DOHH2 (cell line): ENCODE data around the gene MEF2B.

Source experiments
- H3F3A ChIP-seq: fragments of 200-600 bp; sonication (generic), shearing (Covaris generic); 2 replicates; pipeline ENCODE4 v1.6.0; 2016; ENCODE audit warnings: antibody characterized with exemption, mild to moderate bottlenecking; ENCODE audit not compliant: control insufficient read depth, insufficient read depth
- H3K27ac ChIP-seq: fragments of 200-600 bp; sonication (generic); 2 replicates; pipeline ENCODE4 v1.5.1; 2014; ENCODE audit warnings: low read depth, mild to moderate bottlenecking, low read length, moderate library complexity
- H3K27me3 ChIP-seq: fragments of 200-600 bp; sonication (generic); 2 replicates; pipeline ENCODE4 v1.6.1; 2014; ENCODE audit warnings: mild to moderate bottlenecking, low read length, mixed read lengths; ENCODE audit not compliant: control insufficient read depth
- H3K36me3 ChIP-seq: fragments of 200-600 bp; sonication (generic); 2 replicates; pipeline ENCODE4 v1.6.1; 2014; ENCODE audit warnings: mild to moderate bottlenecking, low read length, moderate library complexity, mixed read lengths; ENCODE audit not compliant: control insufficient read depth
- H3K4me1 ChIP-seq: fragments of 200-600 bp; sonication (generic); 2 replicates; pipeline ENCODE4 v1.6.1; 2014; ENCODE audit warnings: mild to moderate bottlenecking, low read length, mixed read lengths; ENCODE audit not compliant: control insufficient read depth
- H3K4me2 ChIP-seq: fragments of 200-600 bp; sonication (generic); 2 replicates; pipeline ENCODE4 v1.6.0; 2014; ENCODE audit warnings: mild to moderate bottlenecking, low read length, moderate library complexity
- H3K4me3 ChIP-seq: fragments of 200-600 bp; sonication (generic); 2 replicates; pipeline ENCODE4 v1.5.1; 2014; ENCODE audit warnings: mild to moderate bottlenecking, low read length, mixed read lengths
- H3K79me2 ChIP-seq: fragments of 200-600 bp; sonication (generic); 2 replicates; pipeline ENCODE4 v1.6.1; 2014; ENCODE audit warnings: mild to moderate bottlenecking, low read length, mixed read lengths; ENCODE audit not compliant: control insufficient read depth
- H3K9me2 ChIP-seq: fragments of 200-600 bp; sonication (generic); replicated peaks from 2 replicates; pipeline ENCODE4 v1.6.1; 2014; ENCODE audit warnings: mild to moderate bottlenecking, low read length, mixed read lengths; ENCODE audit not compliant: control insufficient read depth
- H3K9me3 ChIP-seq: fragments of 200-600 bp; sonication (generic); 2 replicates; pipeline ENCODE4 v1.6.1; 2014; ENCODE audit warnings: antibody characterized with exemption, low read length, mixed read lengths; ENCODE audit not compliant: control insufficient read depth, insufficient read depth
- H4K20me1 ChIP-seq: fragments of 200-600 bp; sonication (generic); 2 replicates; pipeline ENCODE4 v1.6.0; 2014; ENCODE audit warnings: low read depth, mild to moderate bottlenecking, antibody characterized with exemption, low read length, moderate library complexity; ENCODE audit not compliant: control insufficient read depth, insufficient read depth
- EZH2phosphoT487 ChIP-seq: fragments of 200-600 bp; sonication (generic); IDR thresholded peaks from 2 replicates; pipeline ENCODE4 v1.6.1; 2017; ENCODE audit warnings: borderline replicate concordance, mild to moderate bottlenecking, antibody characterized with exemption, low read length, moderate library complexity, mixed read lengths
- TF ChIP-seq, protein P1 (sequence below): fragments of 200-600 bp; sonication (generic); IDR thresholded peaks from one replicate; pipeline ENCODE4 v1.5.1; 2014; ENCODE audit warnings: antibody characterized with exemption, mild to moderate bottlenecking, low read depth, low read length; ENCODE audit not compliant: poor library complexity, severe bottlenecking

Gene MEF2B

DNA sequence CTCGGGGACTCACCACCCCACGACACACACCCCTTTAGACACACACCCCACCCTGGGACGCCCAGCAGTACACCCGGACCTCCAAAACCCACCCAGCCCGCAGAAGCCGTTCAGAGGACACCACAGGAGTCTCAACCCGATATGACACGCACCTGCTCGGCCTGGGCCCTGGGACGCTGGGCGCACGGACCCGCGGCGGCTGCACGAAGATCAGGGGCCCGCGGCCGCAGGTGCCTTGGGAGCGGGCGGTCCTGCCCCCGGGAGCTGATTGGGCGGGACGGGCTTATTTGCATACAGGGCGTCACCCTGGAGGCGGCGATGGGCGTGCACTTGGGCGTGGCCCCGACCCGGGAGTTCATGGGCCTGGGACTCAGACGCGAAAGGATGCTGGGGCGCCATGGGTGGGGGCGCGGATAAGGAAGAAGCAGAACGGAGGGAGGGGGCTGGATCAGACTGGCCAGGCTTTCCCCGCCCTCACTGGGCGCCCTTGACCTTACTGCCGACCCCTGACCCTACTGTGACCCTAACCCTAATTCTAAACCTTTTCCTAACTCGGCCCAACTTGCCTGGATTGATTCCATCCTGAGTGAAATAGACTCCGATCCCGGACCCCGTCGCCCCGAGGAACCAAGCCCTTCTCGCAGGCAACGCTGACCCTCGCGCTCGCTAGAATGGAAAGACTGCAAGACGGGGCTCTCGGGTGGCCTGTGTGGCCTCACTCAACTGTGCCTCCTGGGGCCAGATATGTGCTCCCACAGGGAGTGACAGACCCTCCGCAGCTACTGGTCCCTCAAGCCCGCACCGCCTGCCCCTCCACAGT lies at the start of gene MEF2B:
Gene MEF2B, minus strand, starts transcription at position 211 of the 820 bp plus-strand sequence. CDS start 19,528 bp downstream, outside the sequence.
- peaks cover 24% of the 10 kb centered on the region for H3F3A ChIP-seq
- TF ChIP-seq EZH2phosphoT487, result no peak
- TF ChIP-seq, protein P1, sequence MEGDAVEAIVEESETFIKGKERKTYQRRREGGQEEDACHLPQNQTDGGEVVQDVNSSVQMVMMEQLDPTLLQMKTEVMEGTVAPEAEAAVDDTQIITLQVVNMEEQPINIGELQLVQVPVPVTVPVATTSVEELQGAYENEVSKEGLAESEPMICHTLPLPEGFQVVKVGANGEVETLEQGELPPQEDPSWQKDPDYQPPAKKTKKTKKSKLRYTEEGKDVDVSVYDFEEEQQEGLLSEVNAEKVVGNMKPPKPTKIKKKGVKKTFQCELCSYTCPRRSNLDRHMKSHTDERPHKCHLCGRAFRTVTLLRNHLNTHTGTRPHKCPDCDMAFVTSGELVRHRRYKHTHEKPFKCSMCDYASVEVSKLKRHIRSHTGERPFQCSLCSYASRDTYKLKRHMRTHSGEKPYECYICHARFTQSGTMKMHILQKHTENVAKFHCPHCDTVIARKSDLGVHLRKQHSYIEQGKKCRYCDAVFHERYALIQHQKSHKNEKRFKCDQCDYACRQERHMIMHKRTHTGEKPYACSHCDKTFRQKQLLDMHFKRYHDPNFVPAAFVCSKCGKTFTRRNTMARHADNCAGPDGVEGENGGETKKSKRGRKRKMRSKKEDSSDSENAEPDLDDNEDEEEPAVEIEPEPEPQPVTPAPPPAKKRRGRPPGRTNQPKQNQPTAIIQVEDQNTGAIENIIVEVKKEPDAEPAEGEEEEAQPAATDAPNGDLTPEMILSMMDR, result no peak
- no peaks in the 10 kb centered on the region for H3K27me3 ChIP-seq
- peaks cover 66% of the 10 kb centered on the region for H3K79me2 ChIP-seq
- H3K27ac ChIP-seq, result peak within 1 kb of the TSS; percentile 97
- no peaks in the 10 kb centered on the region for H3K9me3 ChIP-seq
- H4K20me1 ChIP-seq, result peaks cover 9% of the 10 kb centered on the region; the same call in 1 of the 2 replicates
- H3K9me2 ChIP-seq, result no peaks in the 10 kb centered on the region
- H3K4me2 ChIP-seq, result peak within 1 kb of the TSS; percentile 91
- peaks cover 45% of the 10 kb centered on the region for H3K36me3 ChIP-seq
- peaks cover 66% of the 10 kb centered on the region for H3K4me1 ChIP-seq
- H3K4me3 ChIP-seq, result peak within 1 kb of the TSS; percentile 96

DNA sequence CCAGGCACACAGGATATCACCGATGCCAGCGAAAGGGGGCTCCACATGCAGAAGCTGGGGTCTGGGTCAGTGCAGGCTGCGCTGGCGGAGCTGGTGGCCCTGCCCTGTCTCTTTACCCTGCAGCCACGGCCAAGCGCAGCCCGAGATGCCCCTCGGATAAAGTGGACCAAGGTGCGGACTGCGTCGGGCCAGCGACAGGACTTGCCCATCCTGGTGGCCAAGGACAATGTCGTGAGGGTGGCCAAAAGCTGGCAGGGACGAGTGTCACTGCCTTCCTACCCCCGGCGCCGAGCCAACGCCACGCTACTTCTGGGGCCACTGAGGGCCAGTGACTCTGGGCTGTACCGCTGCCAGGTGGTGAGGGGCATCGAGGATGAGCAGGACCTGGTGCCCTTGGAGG lies 48.8 kb upstream of the MEF2B start:
- Histone ChIP-seq H3K4me3 (no peak overlapping the region), H3K4me2 (no peak overlapping the region), H3K36me3 (no peaks in the 10 kb centered on the region), H3K27ac (no peak overlapping the region), H3K9me2 (no peaks in the 10 kb centered on the region), H3K79me2 (no peaks in the 10 kb centered on the region), H4K20me1 (no peaks in the 10 kb centered on the region), H3K4me1 (peaks cover 4% of the 10 kb centered on the region; the same call in 1 of the 2 replicates), H3F3A (no peaks in the 10 kb centered on the region), H3K9me3 (no peaks in the 10 kb centered on the region), H3K27me3 (peaks cover 8% of the 10 kb centered on the region)
- no peak for TF ChIP-seq EZH2phosphoT487
- TF ChIP-seq, protein P1, result no peak

DNA sequence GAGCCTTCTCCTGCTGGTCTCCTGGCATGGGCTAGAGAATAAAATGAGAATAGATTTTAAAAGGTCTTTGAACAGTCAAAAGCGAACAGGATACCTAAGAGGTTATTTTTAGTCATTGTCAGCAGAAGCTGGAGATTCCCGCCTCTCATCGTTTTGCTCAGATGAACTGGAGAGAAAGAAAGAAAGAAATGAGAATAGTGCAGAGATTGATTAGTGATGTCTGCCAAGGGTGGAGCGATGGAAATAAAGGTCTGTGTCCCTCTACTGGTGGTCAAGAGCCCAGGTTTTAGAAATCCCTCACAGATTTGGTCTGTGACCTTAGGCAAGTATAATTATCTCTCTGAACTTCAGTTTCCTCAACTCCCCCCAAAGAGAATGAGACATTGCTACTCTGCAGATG lies 47.0 kb upstream of the MEF2B start:
- Histone ChIP-seq H4K20me1 (no peaks in the 10 kb centered on the region), H3K27me3 (peaks cover 11% of the 10 kb centered on the region), H3K9me3 (no peaks in the 10 kb centered on the region), H3K36me3 (no peaks in the 10 kb centered on the region), H3K4me2 (no peak overlapping the region), H3F3A (no peaks in the 10 kb centered on the region), H3K4me3 (no peak overlapping the region), H3K9me2 (no peaks in the 10 kb centered on the region), H3K4me1 (peaks cover 4% of the 10 kb centered on the region; the same call in 1 of the 2 replicates), H3K27ac (no peak overlapping the region), H3K79me2 (no peaks in the 10 kb centered on the region)
- TF ChIP-seq, protein P1, result peak; percentile 31
- no peak for TF ChIP-seq EZH2phosphoT487
